IMR-90 (cell line): Measurements from ENCODE around the gene MAP6.

Experiments used
- CEBPB ChIP-seq: IDR thresholded peaks from 2 replicates; pipeline ENCODE4 v1.6.1; 2012; ENCODE audit warnings: low read depth, low read length, improper control_type of control experiment
- FOS ChIP-seq: fragments of 150-350 bp; IDR thresholded peaks from 2 replicates; pipeline ENCODE4 v1.6.1; 2016; ENCODE audit warnings: low read depth, low read length
- NFE2L2 ChIP-seq: fragments of 150-350 bp; IDR thresholded peaks from 2 replicates; pipeline ENCODE4 v1.6.1; 2016; ENCODE audit warnings: low read depth, mild to moderate bottlenecking, low read length
- POLR2A ChIP-seq: IDR thresholded peaks from 2 replicates; pipeline ENCODE4 v1.6.1; 2012; ENCODE audit warnings: mild to moderate bottlenecking, low read depth, low read length
- RCOR1 ChIP-seq: IDR thresholded peaks from 2 replicates; pipeline ENCODE4 v1.6.1; 2012; ENCODE audit warnings: mild to moderate bottlenecking, low read length, improper control_type of control experiment; ENCODE audit not compliant: insufficient replicate concordance
- SMC3 ChIP-seq: fragments of 150-350 bp; IDR thresholded peaks from 2 replicates; pipeline ENCODE4 v1.6.1; 2016; ENCODE audit warnings: low read depth, mild to moderate bottlenecking, antibody characterized with exemption, low read length, moderate library complexity
- USF2 ChIP-seq: fragments of 150-350 bp; IDR thresholded peaks from 2 replicates; pipeline ENCODE4 v1.6.1; 2017; ENCODE audit warnings: mild to moderate bottlenecking, antibody characterized with exemption, low read length, low read depth
- TF ChIP-seq, protein P1 (sequence below): conservative IDR thresholded peaks from 2 replicates; pipeline ENCODE4 v1.5.1; 2012; ENCODE audit warnings: mild to moderate bottlenecking, low read depth, low read length, improper control_type of control experiment

- TF ChIP-seq FOS (no peak), SMC3 (no peak), POLR2A (no peak), CEBPB (no peak), NFE2L2 (no peak), RCOR1 (no peak), USF2 (no peak)
- TF ChIP-seq, protein P1, sequence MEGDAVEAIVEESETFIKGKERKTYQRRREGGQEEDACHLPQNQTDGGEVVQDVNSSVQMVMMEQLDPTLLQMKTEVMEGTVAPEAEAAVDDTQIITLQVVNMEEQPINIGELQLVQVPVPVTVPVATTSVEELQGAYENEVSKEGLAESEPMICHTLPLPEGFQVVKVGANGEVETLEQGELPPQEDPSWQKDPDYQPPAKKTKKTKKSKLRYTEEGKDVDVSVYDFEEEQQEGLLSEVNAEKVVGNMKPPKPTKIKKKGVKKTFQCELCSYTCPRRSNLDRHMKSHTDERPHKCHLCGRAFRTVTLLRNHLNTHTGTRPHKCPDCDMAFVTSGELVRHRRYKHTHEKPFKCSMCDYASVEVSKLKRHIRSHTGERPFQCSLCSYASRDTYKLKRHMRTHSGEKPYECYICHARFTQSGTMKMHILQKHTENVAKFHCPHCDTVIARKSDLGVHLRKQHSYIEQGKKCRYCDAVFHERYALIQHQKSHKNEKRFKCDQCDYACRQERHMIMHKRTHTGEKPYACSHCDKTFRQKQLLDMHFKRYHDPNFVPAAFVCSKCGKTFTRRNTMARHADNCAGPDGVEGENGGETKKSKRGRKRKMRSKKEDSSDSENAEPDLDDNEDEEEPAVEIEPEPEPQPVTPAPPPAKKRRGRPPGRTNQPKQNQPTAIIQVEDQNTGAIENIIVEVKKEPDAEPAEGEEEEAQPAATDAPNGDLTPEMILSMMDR, result no peak
Measured at GRCh38 chr11:75553889-75554257, 115.0 kb downstream of the MAP6 start.
